ENCODE measurements around the gene CASP3. TPM values are rescaled to one million over a fixed set of nuclear protein-coding genes. Genes with fewer than 3 reads are reported as not detected.
"Not testable (repeated sequence)": the region's sequence is repeated elsewhere in the genome, so short reads cannot be mapped to it uniquely, and the experiment has no call there.

The CASP3 gene
- total RNA-seq, 1 experiment from 2014 or later: 107 TPM

GRCh38 chr4:184612074-184612473 is 37.2 kb downstream of the CASP3 start:
- H2BK5ac ChIP-seq (ENCODE audit: insufficient read length, low read length): no peak overlapping the region
- Mint-ChIP-seq H3K9me3 (peaks cover 35 to 37% of the 10 kb centered on the region in 2 experiments), H3K27ac (no peak overlapping the region), H3K36me3 (ENCODE audit: insufficient read depth in 1 of 3, low read depth in 3 of 3) (peaks cover 17 to 34% (median 25%) of the 10 kb centered on the region in 3 experiments), H3K27me3 (ENCODE audit: low read depth) (peaks cover 4% of the 10 kb centered on the region), H3K4me1 (peaks cover 36 to 41% of the 10 kb centered on the region in 2 experiments), H3K4me3 (no peak overlapping the region)
- no peak overlapping the region for H3K4me2 ChIP-seq (ENCODE audit: insufficient read depth, insufficient read length, low read length)
- H3K9ac ChIP-seq (ENCODE audit: extremely low read depth, insufficient read length, low read length): no peak overlapping the region
- no peak overlapping the region for H2BK20ac ChIP-seq (ENCODE audit: low read depth, low read length, poor library complexity, severe bottlenecking)
- H3K23me2 ChIP-seq (ENCODE audit: insufficient read length, low read depth, low read length, poor library complexity, severe bottlenecking): no peaks in the 10 kb centered on the region
- H3K9me3 ChIP-seq (ENCODE audit: control insufficient read depth, low read depth, low read length): peaks cover 10% of the 10 kb centered on the region
- no peak overlapping the region for H2BK15ac ChIP-seq (ENCODE audit: low read depth, low read length)
- H3K79me2 ChIP-seq (ENCODE audit: insufficient read depth, low read length): no peaks in the 10 kb centered on the region
- H3K4ac ChIP-seq (ENCODE audit: low read depth, low read length): no peak overlapping the region
- H3K18ac ChIP-seq (ENCODE audit: insufficient read length, low read depth, low read length): no peak overlapping the region
- no peaks in the 10 kb centered on the region for H3K79me1 ChIP-seq (ENCODE audit: insufficient read depth, low read depth, low read length, poor library complexity, severe bottlenecking)
- no peak overlapping the region for H4K8ac ChIP-seq (replicated peaks; ENCODE audit: insufficient read length, low read depth, low read length)
- H3K14ac ChIP-seq (ENCODE audit: insufficient read depth, low read length): no peak overlapping the region
- no peaks in the 10 kb centered on the region for H4K20me1 ChIP-seq (ENCODE audit: control insufficient read depth, insufficient read depth, insufficient read length)
- H3K56ac ChIP-seq (ENCODE audit: insufficient read length, low read depth, low read length): no peak overlapping the region
- no peak for DNase-seq
- no CpG with 5 or more reads among the region's 3 CpGs for WGBS (ENCODE audit: extremely low coverage, insufficient read length, low lambda C conversion rate)
- no peak overlapping the region for H4K5ac ChIP-seq (ENCODE audit: insufficient read length, low read depth, low read length)
- H3K23ac ChIP-seq (ENCODE audit: insufficient read length, low read depth, low read length): no peak overlapping the region
- H2BK12ac ChIP-seq (ENCODE audit: insufficient read length, low read depth, low read length): no peak overlapping the region
- H3T11ph ChIP-seq (ENCODE audit: low read length): no peak overlapping the region
- H3K27me3 ChIP-seq (ENCODE audit: insufficient read depth, low read length): no peaks in the 10 kb centered on the region
- TF ChIP-seq CTCF (conservative IDR thresholded peaks at IDR 0.05): no peak
- H3K4me1 ChIP-seq (ENCODE audit: insufficient read depth, low read length): peaks cover 9% of the 10 kb centered on the region; the same call in 1 of the 2 replicates
- H3K27ac ChIP-seq (ENCODE audit: insufficient read length, low read depth, low read length): no peak overlapping the region
- no peak overlapping the region for H4K91ac ChIP-seq (ENCODE audit: insufficient read length, low read depth, low read length)
- no peak overlapping the region for H2AK5ac ChIP-seq (ENCODE audit: insufficient read length, low read length)
- no peak overlapping the region for H2AFZ ChIP-seq (ENCODE audit: low read length)
- H2BK120ac ChIP-seq (ENCODE audit: low read depth, low read length, poor library complexity, severe bottlenecking): no peak overlapping the region

GRCh38 chr4:184607429-184607828 is 41.8 kb downstream of the CASP3 start:
- not testable (repeated sequence) for H2BK120ac ChIP-seq (ENCODE audit: low read depth, low read length, poor library complexity, severe bottlenecking); H4K8ac ChIP-seq (replicated peaks; ENCODE audit: insufficient read length, low read depth, low read length); H3K23ac ChIP-seq (ENCODE audit: insufficient read length, low read depth, low read length); H3K56ac ChIP-seq (ENCODE audit: insufficient read length, low read depth, low read length); H3K4me3 Mint-ChIP-seq; H2AFZ ChIP-seq (ENCODE audit: low read length); H3K4me1 ChIP-seq (ENCODE audit: insufficient read depth, low read length); H3K9ac ChIP-seq (ENCODE audit: extremely low read depth, insufficient read length, low read length); H3T11ph ChIP-seq (ENCODE audit: low read length); H3K23me2 ChIP-seq (ENCODE audit: insufficient read length, low read depth, low read length, poor library complexity, severe bottlenecking); H3K14ac ChIP-seq (ENCODE audit: insufficient read depth, low read length); H4K91ac ChIP-seq (ENCODE audit: insufficient read length, low read depth, low read length); H3K18ac ChIP-seq (ENCODE audit: insufficient read length, low read depth, low read length); H2BK15ac ChIP-seq (ENCODE audit: low read depth, low read length); DNase-seq; H2BK5ac ChIP-seq (ENCODE audit: insufficient read length, low read length); H4K20me1 ChIP-seq (ENCODE audit: control insufficient read depth, insufficient read depth, insufficient read length); H3K27ac ChIP-seq (ENCODE audit: insufficient read length, low read depth, low read length); H3K79me2 ChIP-seq (ENCODE audit: insufficient read depth, low read length); H3K27me3 Mint-ChIP-seq (ENCODE audit: low read depth); H2BK20ac ChIP-seq (ENCODE audit: low read depth, low read length, poor library complexity, severe bottlenecking); H3K79me1 ChIP-seq (ENCODE audit: insufficient read depth, low read depth, low read length, poor library complexity, severe bottlenecking); H2BK12ac ChIP-seq (ENCODE audit: insufficient read length, low read depth, low read length); H2AK5ac ChIP-seq (ENCODE audit: insufficient read length, low read length); H3K27me3 ChIP-seq (ENCODE audit: insufficient read depth, low read length); H3K4ac ChIP-seq (ENCODE audit: low read depth, low read length); H4K5ac ChIP-seq (ENCODE audit: insufficient read length, low read depth, low read length); H3K9me3 ChIP-seq (ENCODE audit: control insufficient read depth, low read depth, low read length); H3K4me2 ChIP-seq (ENCODE audit: insufficient read depth, insufficient read length, low read length)
- no CpG with 5 or more reads among the region's 2 CpGs for WGBS (ENCODE audit: extremely low coverage, insufficient read length, low lambda C conversion rate)
- peaks cover 26 to 38% (median 35%) of the 10 kb centered on the region in 3 experiments for H3K36me3 Mint-ChIP-seq (ENCODE audit: insufficient read depth in 1 of 3, low read depth in 3 of 3)
- peaks cover 26 to 28% of the 10 kb centered on the region in 2 experiments for H3K4me1 Mint-ChIP-seq
- peaks cover 46 to 49% of the 10 kb centered on the region in 2 experiments for H3K9me3 Mint-ChIP-seq
- H3K27ac Mint-ChIP-seq: peak overlapping the region in 1 of 3 experiments; percentile 53; a peak in 1 of 7 replicates

Measured in H9 (cell line).